Stimulated activated naive CD8-positive, alpha-beta T cell treated with anti-CD3 and anti-CD28 coated beads, Interleukin-15, Interleukin-2, amounts not matched to agents 100 ng/mL and 50 ng/mL, for 24 hours (primary cell): ENCODE data around the gene ZAP70.

Experiments
- H3K27ac Mint-ChIP-seq: one replicate; pipeline ENCODE4 v1.8.0; 2021; ENCODE audit warnings: mild to moderate bottlenecking, mixed read lengths
- H3K27me3 Mint-ChIP-seq: one replicate; pipeline ENCODE4 v1.8.0; 2021; ENCODE audit warnings: mixed read lengths
- H3K36me3 Mint-ChIP-seq: one replicate; pipeline ENCODE4 v1.8.0; 2021; ENCODE audit warnings: low read depth, mixed read lengths
- H3K4me1 Mint-ChIP-seq: one replicate; pipeline ENCODE4 v1.8.0; 2021; ENCODE audit warnings: low read depth, mixed read lengths
- H3K4me3 Mint-ChIP-seq: one replicate; pipeline ENCODE4 v1.8.0; 2021; ENCODE audit warnings: mild to moderate bottlenecking, mixed read lengths
- H3K9me3 Mint-ChIP-seq: one replicate; pipeline ENCODE4 v1.8.0; 2021; ENCODE audit warnings: mixed read lengths

Gene ZAP70

DNA sequence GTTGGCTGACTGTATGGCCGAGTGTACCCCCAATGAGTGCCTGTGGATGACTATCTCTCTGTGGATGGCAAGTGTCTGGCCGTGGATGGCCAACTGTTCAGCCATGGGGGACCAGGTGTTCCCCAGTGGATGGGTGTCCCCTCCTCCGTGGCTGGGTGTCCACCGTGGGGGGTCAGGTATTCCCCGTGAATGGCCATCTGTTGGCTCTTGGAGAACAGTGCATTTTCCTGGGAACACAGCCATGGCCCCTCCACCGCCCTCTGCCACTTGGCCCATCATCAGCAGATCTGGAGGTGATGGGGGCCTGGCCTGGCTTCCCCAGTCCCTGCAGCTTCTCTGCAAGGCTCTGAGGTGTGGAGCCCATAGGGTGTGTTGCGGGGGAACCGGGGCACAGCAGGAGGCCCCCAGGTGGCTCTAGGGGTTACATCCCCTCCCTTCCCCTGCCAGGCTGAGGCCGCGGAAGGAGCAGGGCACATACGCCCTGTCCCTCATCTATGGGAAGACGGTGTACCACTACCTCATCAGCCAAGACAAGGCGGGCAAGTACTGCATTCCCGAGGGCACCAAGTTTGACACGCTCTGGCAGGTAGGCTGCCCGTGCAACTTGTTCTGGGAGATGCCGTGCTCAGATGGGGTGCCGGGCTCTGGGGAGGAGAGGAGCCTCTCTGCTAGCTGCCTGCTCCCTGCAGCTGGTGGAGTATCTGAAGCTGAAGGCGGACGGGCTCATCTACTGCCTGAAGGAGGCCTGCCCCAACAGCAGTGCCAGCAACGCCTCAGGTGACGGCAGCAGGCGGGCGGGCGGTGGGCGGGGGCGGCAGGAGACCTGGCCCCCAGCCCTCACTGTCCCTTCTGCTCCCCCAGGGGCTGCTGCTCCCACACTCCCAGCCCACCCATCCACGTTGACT lies 19.3 kb downstream of the ZAP70 start:
- H3K4me1 Mint-ChIP-seq, result peaks cover 37% of the 10 kb centered on the region
- H3K4me3 Mint-ChIP-seq, result no peak overlapping the region
- H3K27ac Mint-ChIP-seq, result no peak overlapping the region
- peaks cover 4% of the 10 kb centered on the region for H3K9me3 Mint-ChIP-seq
- no peaks in the 10 kb centered on the region for H3K27me3 Mint-ChIP-seq
- H3K36me3 Mint-ChIP-seq, result peaks cover 58% of the 10 kb centered on the region

DNA sequence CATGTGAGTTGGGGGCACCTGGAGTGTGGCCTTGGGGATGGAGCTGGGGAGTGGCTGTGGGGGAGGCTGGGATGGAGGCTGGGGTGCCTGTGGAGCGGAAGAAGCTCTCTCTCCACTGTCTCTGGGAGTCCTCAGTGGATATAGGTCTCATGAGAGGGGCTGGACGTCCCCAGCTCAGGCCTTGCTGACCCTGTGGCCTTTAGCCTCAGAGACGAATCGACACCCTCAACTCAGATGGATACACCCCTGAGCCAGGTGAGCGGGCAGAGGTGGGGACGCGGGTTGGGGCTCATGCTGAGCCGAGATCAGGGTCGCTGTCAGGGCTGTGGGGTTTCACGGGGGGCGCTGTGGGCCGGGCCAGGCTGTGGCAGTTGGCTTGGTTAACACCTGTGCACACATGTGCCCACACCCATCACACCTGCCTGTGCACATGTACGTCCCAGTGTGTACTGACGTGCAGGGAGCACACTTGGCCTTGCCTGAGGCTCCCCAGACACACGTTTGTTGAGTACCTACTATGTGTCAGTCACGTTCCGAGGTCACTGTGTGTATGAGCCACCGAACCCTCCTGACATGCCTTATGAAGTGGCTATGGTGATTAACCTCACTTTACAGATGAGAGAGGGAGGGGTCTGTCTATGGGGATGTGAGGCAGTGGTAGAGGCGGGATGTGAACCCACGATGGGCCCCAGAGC lies 20.1 kb downstream of the ZAP70 start:
- peaks cover 4% of the 10 kb centered on the region for H3K9me3 Mint-ChIP-seq
- H3K4me3 Mint-ChIP-seq, result no peak overlapping the region
- H3K27ac Mint-ChIP-seq, result no peak overlapping the region
- peaks cover 34% of the 10 kb centered on the region for H3K4me1 Mint-ChIP-seq
- peaks cover 55% of the 10 kb centered on the region for H3K36me3 Mint-ChIP-seq
- no peaks in the 10 kb centered on the region for H3K27me3 Mint-ChIP-seq

DNA sequence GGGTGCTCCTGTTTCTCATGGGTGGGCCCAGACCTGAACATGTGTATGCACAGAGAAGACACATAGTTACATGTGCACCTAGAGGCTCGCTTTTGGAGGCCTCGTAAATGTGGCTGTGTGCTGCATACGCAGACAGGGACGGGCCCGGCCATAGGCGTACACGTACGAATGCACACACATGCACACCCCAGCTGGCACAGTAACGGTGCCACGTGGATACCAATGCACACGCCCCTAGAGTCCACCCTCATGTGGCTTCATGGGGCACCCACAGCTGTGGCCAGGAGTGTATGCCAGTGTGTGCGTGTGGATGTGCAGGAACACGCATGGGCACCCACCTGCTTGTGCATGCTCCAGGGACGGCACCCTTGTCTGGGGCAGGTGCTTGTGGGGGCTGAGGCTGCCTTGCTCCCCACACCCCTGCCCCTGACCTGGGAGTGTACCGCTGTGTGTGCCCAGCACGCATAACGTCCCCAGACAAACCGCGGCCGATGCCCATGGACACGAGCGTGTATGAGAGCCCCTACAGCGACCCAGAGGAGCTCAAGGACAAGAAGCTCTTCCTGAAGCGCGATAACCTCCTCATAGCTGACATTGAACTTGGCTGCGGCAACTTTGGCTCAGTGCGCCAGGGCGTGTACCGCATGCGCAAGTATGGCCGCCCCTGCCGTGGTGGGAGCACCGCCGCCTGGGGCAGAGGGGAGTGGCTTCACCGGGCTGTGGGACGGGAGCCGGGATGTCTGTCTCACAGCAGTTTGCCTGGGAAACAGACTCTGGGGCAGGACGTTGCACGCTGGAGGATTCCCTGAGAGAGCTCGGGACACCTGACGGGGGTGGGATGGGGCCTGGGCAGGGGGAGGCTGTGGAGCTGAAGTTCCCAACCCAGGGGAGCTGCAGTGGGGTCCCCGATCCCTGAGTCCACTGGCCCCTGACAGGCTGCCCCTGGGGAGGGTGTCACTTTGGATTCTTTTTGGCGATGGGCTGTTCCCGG lies 21.0 kb downstream of the ZAP70 start:
- H3K4me1 Mint-ChIP-seq, result peaks cover 26% of the 10 kb centered on the region
- H3K4me3 Mint-ChIP-seq, result no peak overlapping the region
- H3K27me3 Mint-ChIP-seq, result no peaks in the 10 kb centered on the region
- H3K36me3 Mint-ChIP-seq, result peaks cover 53% of the 10 kb centered on the region
- H3K9me3 Mint-ChIP-seq, result peaks cover 4% of the 10 kb centered on the region
- H3K27ac Mint-ChIP-seq, result no peak overlapping the region

DNA sequence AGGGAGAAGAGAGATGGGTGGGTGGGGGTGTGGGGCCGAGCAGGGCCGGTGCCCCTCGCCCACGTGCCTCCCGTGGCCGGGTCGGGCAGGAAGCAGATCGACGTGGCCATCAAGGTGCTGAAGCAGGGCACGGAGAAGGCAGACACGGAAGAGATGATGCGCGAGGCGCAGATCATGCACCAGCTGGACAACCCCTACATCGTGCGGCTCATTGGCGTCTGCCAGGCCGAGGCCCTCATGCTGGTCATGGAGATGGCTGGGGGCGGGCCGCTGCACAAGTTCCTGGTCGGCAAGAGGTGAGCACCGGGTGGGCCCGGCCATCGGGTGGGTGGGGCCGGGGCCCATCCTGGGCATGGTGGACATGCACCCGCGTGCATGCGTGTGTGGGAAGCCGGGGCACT lies 21.8 kb downstream of the ZAP70 start:
- H3K9me3 Mint-ChIP-seq, result peaks cover 3% of the 10 kb centered on the region
- H3K27ac Mint-ChIP-seq, result no peak overlapping the region
- peaks cover 48% of the 10 kb centered on the region for H3K36me3 Mint-ChIP-seq
- peaks cover 21% of the 10 kb centered on the region for H3K4me1 Mint-ChIP-seq
- no peak overlapping the region for H3K4me3 Mint-ChIP-seq
- no peaks in the 10 kb centered on the region for H3K27me3 Mint-ChIP-seq

DNA sequence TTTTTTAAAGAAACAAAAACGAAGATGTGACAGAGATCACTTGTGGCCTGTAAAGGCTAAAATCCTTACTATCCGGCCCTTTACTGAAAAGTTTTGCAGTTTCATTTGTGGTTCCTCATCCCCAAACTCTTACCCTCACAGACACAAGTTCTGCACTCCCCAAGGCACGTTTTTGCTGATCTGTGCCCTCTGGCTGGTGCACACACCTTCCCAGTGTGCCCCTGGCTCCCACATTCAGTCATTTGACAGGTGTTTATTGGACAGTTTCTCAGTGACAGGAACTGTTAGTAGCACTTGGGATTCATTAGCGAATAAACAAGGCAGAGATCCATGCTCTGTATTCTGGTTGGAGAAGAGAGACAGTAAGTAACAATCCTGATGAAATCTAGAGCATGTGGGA lies 22.8 kb downstream of the ZAP70 start:
- H3K9me3 Mint-ChIP-seq, result no peaks in the 10 kb centered on the region
- no peaks in the 10 kb centered on the region for H3K27me3 Mint-ChIP-seq
- peaks cover 24% of the 10 kb centered on the region for H3K4me1 Mint-ChIP-seq
- H3K36me3 Mint-ChIP-seq, result peaks cover 50% of the 10 kb centered on the region
- peak overlapping the region; percentile 31 for H3K27ac Mint-ChIP-seq
- H3K4me3 Mint-ChIP-seq, result no peak overlapping the region

DNA sequence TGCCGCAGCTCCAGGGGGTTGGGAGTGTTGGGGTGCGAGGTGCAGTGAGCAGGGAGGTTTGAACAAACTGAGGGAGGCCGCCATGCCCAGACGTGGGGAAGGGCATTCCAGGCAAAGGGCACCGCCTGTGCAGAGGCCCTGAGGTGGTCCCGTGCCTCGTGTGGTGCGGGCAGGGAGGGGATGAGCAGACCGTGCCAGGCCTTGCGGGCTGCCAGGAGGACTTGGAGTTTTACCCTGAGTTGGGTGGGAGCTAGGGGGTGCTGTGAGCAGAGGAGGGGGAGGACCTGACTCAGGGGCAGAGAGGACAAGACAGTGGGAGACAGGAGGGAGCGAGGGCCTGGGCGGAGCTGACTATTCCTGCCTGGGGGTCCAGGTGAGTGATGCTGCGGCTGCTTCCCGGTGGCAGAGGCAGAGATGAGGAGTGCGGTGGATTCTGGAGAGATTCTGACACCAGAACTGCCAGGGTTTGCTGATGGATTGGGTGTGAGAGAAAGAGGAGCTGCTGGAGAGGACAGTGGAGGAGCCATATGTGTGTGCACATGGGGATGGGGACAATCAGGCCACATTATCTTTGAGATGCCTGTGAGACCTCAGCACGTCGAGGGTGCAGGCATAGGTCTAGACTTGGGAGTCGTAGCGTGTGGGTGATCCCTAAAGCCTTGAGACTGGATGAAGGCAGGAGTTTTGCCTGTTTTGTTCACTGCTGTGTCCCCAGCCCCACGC lies 23.4 kb downstream of the ZAP70 start:
- peaks cover 49% of the 10 kb centered on the region for H3K36me3 Mint-ChIP-seq
- no peaks in the 10 kb centered on the region for H3K9me3 Mint-ChIP-seq
- H3K4me1 Mint-ChIP-seq, result peaks cover 24% of the 10 kb centered on the region
- H3K4me3 Mint-ChIP-seq, result no peak overlapping the region
- H3K27me3 Mint-ChIP-seq, result no peaks in the 10 kb centered on the region
- H3K27ac Mint-ChIP-seq, result peak overlapping the region; percentile 75

DNA sequence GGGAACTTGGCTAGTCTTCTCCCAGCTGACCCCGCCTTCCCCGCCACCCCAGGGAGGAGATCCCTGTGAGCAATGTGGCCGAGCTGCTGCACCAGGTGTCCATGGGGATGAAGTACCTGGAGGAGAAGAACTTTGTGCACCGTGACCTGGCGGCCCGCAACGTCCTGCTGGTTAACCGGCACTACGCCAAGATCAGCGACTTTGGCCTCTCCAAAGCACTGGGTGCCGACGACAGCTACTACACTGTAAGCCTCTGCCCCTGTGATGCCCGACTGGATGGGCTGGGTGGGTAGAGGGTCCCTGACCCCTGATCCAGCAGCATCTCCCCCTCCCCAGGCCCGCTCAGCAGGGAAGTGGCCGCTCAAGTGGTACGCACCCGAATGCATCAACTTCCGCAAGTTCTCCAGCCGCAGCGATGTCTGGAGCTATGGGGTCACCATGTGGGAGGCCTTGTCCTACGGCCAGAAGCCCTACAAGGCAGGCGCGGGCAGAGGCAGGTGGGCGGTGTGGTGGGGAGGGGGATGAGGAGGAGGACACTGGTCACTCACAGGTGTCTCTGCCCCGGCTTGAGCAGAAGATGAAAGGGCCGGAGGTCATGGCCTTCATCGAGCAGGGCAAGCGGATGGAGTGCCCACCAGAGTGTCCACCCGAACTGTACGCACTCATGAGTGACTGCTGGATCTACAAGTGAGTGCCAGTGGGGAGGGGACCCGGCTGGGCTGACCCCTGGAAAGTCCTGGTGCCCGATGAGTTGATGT lies 24.2 kb downstream of the ZAP70 start:
- H3K4me3 Mint-ChIP-seq, result no peak overlapping the region
- H3K27ac Mint-ChIP-seq, result peak overlapping the region; percentile 75
- H3K27me3 Mint-ChIP-seq, result no peaks in the 10 kb centered on the region
- H3K36me3 Mint-ChIP-seq, result peaks cover 52% of the 10 kb centered on the region
- H3K9me3 Mint-ChIP-seq, result no peaks in the 10 kb centered on the region
- H3K4me1 Mint-ChIP-seq, result peaks cover 30% of the 10 kb centered on the region

DNA sequence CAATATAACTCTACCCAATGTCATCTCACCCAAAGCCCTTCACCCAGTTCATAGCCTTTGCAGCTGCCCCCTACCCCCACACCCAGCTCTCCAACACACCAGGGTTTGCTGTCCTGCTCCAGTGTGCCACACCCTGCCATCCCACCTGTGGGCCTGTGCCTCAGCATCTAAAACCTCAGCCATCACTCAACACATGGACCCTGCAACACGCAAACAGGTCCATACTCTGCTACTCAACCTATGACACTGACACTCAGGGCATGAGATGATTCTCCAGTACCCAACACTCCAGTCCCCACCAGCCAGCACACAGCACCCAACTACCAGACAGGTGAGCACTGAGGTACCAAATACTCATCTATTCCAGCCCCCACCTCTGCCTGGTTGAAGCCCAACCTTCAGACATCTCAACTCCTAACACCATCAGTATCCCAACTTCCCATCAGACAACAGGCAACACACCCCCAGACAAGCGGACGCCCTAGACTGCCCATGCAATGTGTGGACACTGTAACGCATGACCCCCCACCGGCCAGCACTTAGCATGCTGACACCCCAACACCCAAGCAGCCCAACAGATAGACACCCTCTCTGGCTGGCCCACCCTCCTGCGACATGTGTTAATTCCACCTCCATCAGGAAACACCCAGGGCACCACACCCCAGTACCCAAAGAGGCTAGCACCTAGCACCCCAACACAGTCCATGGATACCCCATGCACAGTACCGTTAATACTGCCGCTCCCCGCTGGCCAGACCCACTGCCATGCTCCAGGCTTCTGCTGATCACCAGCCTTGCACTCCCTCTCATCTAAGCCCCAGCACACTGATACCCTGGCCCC lies 25.0 kb downstream of the ZAP70 start:
- no peak overlapping the region for H3K4me3 Mint-ChIP-seq
- peak overlapping the region; percentile 43 for H3K27ac Mint-ChIP-seq
- no peaks in the 10 kb centered on the region for H3K9me3 Mint-ChIP-seq
- peaks cover 52% of the 10 kb centered on the region for H3K36me3 Mint-ChIP-seq
- peaks cover 38% of the 10 kb centered on the region for H3K4me1 Mint-ChIP-seq
- H3K27me3 Mint-ChIP-seq, result no peaks in the 10 kb centered on the region

DNA sequence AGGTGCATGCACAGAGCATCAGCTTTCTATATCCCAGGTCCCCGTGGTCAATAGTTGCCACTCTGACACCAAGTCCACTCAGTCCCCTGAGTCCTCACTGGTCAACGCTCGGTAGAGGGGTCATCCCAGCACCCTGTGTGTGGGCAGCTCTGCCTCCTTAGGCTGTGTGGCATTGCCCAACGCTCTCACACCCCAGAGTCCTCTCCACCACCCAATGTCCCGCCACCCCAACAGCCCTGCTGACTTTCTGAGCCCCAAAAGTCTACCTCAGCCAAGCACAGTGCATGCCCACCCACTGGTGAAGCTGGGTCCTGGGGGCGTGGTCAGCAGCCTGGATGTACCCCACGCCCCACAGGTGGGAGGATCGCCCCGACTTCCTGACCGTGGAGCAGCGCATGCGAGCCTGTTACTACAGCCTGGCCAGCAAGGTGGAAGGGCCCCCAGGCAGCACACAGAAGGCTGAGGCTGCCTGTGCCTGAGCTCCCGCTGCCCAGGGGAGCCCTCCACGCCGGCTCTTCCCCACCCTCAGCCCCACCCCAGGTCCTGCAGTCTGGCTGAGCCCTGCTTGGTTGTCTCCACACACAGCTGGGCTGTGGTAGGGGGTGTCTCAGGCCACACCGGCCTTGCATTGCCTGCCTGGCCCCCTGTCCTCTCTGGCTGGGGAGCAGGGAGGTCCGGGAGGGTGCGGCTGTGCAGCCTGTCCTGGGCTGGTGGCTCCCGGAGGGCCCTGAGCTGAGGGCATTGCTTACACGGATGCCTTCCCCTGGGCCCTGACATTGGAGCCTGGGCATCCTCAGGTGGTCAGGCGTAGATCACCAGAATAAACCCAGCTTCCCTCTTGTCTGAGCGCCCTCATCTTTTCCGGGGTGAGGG lies 25.9 kb downstream of the ZAP70 start:
- peak overlapping the region; percentile 43 for H3K27ac Mint-ChIP-seq

DNA sequence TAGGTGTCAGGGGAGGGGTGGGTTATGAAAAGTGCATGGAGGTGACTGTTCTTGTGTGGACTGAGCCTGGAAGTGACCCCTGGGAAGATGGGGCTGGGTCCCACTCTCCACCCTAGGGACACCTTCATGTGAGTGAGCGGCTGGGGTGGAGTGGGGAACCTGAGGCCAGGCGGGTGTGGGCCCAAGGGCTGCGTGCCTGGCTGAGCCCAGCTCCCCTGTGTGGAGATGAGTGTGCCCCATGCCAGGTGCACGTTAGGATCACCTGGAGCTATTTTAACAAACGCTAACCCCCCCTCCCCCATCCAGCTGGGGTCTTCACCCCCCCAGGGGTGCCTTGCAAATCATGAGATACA lies 26.5 kb downstream of the ZAP70 start:
- no peaks in the 10 kb centered on the region for H3K9me3 Mint-ChIP-seq
- no peak overlapping the region for H3K4me3 Mint-ChIP-seq
- peaks cover 52% of the 10 kb centered on the region for H3K4me1 Mint-ChIP-seq
- H3K36me3 Mint-ChIP-seq, result peaks cover 58% of the 10 kb centered on the region
- no peak overlapping the region for H3K27ac Mint-ChIP-seq
- H3K27me3 Mint-ChIP-seq, result no peaks in the 10 kb centered on the region

More for the DNA sequence above, 25.9 kb downstream of the ZAP70 start:
- Mint-ChIP-seq H3K4me1 (peaks cover 46% of the 10 kb centered on the region), H3K36me3 (peaks cover 55% of the 10 kb centered on the region), H3K9me3 (no peaks in the 10 kb centered on the region), H3K27me3 (no peaks in the 10 kb centered on the region), H3K4me3 (no peak overlapping the region)

DNA sequence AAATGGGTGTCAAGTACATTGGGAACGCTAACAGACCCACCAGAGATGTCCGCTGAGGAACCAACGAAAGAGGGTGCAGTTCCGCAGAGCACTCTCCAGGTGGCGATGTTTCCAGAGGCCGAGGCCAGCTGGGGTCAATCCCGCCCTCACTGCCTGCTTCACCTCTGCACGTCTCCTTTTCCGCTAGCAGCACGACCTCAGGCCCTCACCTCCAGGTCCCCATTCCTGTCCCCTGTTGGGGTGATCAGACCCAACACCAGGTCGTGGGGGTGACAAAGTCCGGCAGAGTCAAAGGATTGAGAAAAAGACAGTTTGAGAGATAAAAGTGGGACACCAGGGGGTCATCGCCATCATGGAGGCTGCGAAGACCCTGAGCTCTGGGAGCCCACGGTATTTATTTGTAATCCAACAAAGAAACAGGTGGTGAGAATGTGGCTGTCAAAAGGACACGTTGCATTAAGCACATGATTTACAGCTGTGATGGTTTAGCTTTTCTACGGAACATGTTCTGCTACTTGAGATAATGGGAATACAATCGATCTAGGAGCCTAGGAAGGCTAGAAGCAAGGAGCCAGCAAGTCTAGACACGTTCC lies 27.3 kb downstream of the ZAP70 start:
- H3K27ac Mint-ChIP-seq, result peak overlapping the region; percentile 61
- H3K27me3 Mint-ChIP-seq, result no peaks in the 10 kb centered on the region
- H3K4me3 Mint-ChIP-seq, result no peak overlapping the region
- no peaks in the 10 kb centered on the region for H3K9me3 Mint-ChIP-seq
- peaks cover 60% of the 10 kb centered on the region for H3K4me1 Mint-ChIP-seq
- H3K36me3 Mint-ChIP-seq, result peaks cover 58% of the 10 kb centered on the region

DNA sequence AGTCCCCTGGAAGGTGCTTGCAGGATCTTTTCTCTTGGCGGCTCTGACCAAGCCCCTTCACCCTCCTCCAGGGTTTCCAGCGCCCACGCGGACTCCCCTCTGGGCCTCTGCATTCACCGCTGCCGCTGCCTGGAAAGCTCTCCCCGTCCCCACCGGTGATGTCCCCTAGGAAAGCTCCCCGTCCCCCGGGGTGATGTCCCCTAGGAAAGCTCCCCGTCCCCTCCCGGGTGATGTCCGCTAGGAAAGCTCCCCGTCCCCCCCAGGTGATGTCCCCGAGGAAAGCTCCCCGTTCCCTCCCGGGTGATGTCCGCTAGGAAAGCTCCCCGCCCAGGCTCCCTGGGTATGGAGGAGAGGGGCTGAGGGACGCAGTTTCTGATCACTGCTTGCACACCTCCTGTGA lies 27.9 kb downstream of the ZAP70 start:
- Mint-ChIP-seq H3K36me3 (peaks cover 56% of the 10 kb centered on the region), H3K4me3 (no peak overlapping the region), H3K4me1 (peaks cover 65% of the 10 kb centered on the region), H3K9me3 (no peaks in the 10 kb centered on the region), H3K27me3 (no peaks in the 10 kb centered on the region), H3K27ac (no peak overlapping the region)
